Prostate gland (tissue), 2 donors: ENCODE results near the gene RNGTT.
"Not testable (repeated sequence)": the region's sequence is repeated elsewhere in the genome, so short reads cannot be mapped to it uniquely, and the experiment has no call there.

Experiments used
- CTCF ChIP-seq, 4 experiments: fragments of 200-600 bp in 2 of 4; fragments of 450-650 bp in 2 of 4; sonication (generic) in 2 of 4; IDR thresholded peaks; 1 replicate in 3 of 4; 2 replicates in 1 of 4; pipeline ENCODE4 v1.5.1; 2016 to 2019; ENCODE audit warnings: antibody characterized with exemption in 4 of 4, mild to moderate bottlenecking in 2 of 4, moderate library complexity in 2 of 4
- POLR2A ChIP-seq: fragments of 450-650 bp; IDR thresholded peaks from one replicate; pipeline ENCODE4 v1.6.1; 2016; ENCODE audit warnings: antibody characterized with exemption, mild to moderate bottlenecking
- POLR2AphosphoS5 ChIP-seq: sonication (generic); formaldehyde crosslinking; IDR thresholded peaks from one replicate; pipeline ENCODE4 v1.6.1; 2017; ENCODE audit warnings: antibody characterized with exemption

- not testable (repeated sequence) for TF ChIP-seq POLR2AphosphoS5; CTCF (IDR thresholded peaks at IDR 0.05); POLR2A
These were observed 195.3 kb downstream of the RNGTT start for GRCh38 chr6:88768114-88768513.
